ENCODE data around the gene GARS1. TPM values are rescaled to one million over a fixed set of nuclear protein-coding genes. Genes with fewer than 3 reads are reported as not detected.
"Not testable (repeated sequence)": the region's sequence is repeated elsewhere in the genome, so short reads cannot be mapped to it uniquely, and the experiment has no call there.

Gene GARS1
- total RNA-seq, 1 donor from 2014 or later: 56.3 TPM

DNA sequence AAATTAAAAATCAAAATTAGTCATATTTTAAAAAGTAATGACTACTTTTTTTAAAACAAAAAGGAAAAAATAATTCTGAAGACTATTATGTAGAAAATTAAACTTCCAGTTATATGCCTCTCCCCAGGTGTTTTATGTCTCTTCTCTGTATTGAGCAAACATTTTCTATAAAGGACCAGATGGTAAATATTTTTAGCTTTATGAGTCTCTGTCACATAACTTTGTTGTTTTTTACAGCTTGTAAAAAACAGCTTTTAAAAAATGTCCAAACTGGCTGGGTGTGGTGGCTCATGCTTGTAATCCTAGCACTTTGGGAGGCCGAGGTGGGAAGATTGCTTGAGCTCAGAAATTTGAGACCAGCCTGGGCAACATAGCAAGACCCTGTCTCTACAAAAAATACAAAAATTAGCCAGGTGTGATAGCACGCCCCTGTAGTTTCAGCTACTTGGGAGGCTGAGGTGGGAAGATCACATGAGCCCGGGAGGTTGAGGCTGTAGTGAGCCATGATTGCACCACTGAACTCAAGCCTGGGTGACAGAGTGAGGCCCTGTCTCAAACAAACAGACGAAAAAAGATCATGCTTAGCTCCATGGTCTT lies 23.5 kb downstream of the GARS1 start:
- FAIRE-seq (peak; percentile 21), DNase-seq (ENCODE audit: low spot score in 2 of 2) (no peak)

- no peak for FAIRE-seq
- DNase-seq (ENCODE audit: low spot score in 2 of 2): no peak
These were observed 24.3 kb downstream of the GARS1 start for GRCh38 chr7:30618961-30619360.

GRCh38 chr7:30625283-30625682 lies 30.6 kb downstream of the GARS1 start:
- no peak for FAIRE-seq
- DNase-seq (ENCODE audit: low spot score in 2 of 2): no peak

DNA sequence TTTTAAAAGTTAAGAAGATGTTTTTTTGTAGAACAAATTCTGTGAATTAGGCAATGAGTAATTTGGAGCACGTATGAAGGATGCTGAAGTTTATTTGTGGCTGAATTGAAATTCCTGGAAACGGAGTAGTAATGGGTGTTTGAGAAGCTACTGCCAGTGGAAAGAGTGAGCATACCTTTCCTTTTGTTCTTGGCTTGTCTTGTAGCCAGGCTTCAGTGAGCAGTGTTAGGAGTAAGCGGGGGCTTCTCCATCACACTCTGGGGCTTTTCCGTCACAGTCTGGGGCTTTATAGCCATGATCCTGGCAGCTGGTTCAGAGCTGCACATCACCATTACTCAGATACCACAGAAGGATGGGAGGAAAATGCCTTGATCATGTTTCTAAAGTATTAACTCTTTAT lies 32.3 kb downstream of the GARS1 start:
- no peak for FAIRE-seq
- DNase-seq (ENCODE audit: low spot score in 2 of 2): no peak

DNA sequence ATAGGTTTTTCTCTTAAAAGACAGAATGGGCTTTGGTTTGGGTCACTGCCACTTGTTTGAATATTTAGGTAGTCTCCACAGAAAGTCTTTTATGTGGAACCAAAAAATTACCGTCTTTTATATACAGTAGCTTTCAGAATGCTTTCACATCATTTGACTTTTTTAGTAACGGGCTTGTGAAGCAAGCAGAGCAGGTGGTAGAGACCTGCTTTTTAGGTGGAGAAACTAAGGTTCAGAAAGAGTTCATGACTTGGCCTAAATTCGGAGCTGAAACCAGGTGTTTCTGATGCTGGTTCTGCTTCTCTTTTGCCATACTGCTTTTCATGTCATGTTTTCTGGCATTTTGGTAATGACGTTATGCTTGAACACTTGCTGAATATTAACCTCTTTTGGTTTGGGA lies 36.3 kb downstream of the GARS1 start:
- no peak for FAIRE-seq
- no peak for DNase-seq (ENCODE audit: low spot score in 2 of 2)

DNA sequence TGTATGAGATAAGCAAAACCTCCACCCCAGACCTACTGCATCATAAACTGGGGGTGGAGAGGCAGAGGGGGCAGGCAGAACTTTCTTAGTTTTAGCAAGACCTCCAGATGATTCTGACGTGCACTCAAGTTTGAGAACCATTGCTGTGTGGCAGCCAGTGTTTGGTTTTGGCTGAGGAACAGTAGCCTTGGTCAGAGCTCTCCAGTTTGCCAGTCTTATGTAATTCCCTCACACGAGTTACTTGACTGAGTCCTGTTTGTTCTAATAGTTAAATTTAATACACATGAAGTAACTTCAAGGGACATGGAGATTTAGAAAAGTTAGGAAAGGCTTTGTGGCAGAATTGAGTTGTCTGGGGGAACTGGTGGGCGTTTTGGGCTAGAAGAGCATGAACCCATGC lies 38.5 kb downstream of the GARS1 start:
- FAIRE-seq (no peak), DNase-seq (ENCODE audit: low spot score in 2 of 2) (no peak)

DNA sequence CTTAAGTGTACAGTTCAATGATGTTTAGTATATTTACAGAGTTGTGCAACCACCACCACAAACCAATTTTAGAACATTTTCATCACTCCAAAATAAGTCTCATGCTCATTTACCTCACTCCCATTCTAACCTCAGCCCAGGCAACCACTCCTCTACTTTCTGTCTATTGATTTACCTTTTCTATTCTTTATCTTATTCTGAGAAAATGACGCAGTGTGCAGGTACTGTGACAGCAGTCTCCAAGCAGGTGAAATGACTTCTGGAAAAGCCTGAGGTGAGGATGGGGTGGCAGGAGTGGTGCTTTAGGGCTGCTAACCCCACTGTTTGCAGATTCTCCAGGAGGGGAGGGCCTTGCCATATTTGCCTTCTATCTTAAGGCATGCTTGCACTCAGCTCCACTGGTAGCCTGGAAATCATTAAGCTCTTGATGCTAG lies 39.5 kb downstream of the GARS1 start:
- DNase-seq (ENCODE audit: low spot score in 2 of 2) (no peak), FAIRE-seq (no peak)

- no peak for DNase-seq (ENCODE audit: low spot score in 2 of 2)
- no peak for FAIRE-seq
These were observed 40.0 kb downstream of the GARS1 start for GRCh38 chr7:30634634-30635201.

- DNase-seq (ENCODE audit: low spot score in 2 of 2): no peak
- FAIRE-seq: no peak
These were observed 41.1 kb downstream of the GARS1 start for GRCh38 chr7:30635798-30636197.

- not testable (repeated sequence) for FAIRE-seq; DNase-seq (ENCODE audit: low spot score in 2 of 2)
These were observed 47.6 kb downstream of the GARS1 start for GRCh38 chr7:30642322-30642721.

- no peak for FAIRE-seq
- DNase-seq (ENCODE audit: low spot score in 2 of 2): no peak
These were observed 48.1 kb downstream of the GARS1 start for GRCh38 chr7:30642789-30643188.

GRCh38 chr7:30644286-30644955 lies 49.7 kb downstream of the GARS1 start:
- no peak for FAIRE-seq
- peak in 1 of 2 donors; percentile 6 for DNase-seq (ENCODE audit: low spot score in 2 of 2)

DNA sequence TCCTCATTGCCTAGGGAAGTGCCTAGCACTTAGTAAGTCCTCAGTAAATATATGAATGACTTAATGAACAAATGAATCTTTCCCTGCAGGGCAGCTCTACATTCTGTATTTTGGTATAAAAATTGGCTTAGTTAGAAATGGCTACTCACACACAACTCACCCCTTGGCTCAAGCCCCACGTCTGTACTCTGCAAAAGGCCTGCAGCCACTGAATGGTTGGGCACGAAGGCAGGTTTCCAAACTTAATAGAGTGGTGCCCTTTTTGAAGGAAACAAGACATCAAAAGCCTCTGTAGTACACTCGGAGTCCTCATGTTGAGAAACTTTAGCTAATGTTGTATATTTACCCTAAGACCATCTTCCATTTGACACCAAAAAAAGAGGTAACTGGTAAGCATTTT lies 51.0 kb downstream of the GARS1 start:
- FAIRE-seq (no peak), DNase-seq (ENCODE audit: low spot score in 2 of 2) (peak in 1 of 2 donors; percentile 2)

- no peak for FAIRE-seq
- no peak for DNase-seq (ENCODE audit: low spot score in 2 of 2)
These were observed 51.5 kb downstream of the GARS1 start for GRCh38 chr7:30646154-30646553.

- DNase-seq (ENCODE audit: low spot score in 2 of 2) (no peak), FAIRE-seq (no peak)
These were observed 53.1 kb downstream of the GARS1 start for GRCh38 chr7:30647589-30648364.

DNA sequence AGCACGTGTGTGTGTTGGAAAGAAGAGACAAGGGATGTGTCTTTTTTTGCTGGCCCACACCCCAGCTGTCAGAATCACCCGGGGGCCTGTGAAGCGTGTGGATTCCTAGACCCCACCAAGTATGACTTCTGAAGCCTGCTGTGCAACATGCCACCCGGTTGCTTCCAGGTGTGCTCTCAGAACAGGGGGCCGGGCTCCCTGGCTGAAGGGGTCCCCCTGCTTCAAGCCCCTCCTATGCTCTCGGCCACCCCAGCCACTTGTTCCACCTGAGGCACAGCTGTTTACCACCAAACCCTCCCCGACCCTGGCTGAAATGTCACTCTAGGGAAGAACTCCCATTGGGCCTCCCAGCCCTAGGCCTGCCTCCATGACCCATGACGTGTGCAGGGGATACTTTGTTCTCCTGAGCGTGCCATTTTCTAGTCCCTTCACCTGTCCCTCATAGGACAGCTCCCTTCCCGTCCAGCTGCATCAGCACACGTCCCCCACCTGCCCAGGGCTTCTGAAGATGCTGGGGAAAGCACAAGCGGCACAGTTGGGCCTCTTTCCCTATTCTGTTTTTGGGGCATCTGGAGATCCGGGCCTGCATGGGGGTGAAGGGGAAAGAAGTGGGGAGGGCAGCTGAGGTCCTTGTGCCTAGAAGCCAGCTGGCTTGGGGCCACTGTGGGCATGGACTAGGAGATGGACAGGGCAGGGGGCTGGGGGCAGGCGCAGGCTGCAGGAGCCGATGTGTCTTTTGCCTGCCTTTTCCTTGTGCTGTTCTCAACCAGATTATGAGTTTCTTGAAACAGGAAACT lies 54.3 kb downstream of the GARS1 start:
- no peak for FAIRE-seq
- DNase-seq (ENCODE audit: low spot score in 2 of 2): no peak

DNA sequence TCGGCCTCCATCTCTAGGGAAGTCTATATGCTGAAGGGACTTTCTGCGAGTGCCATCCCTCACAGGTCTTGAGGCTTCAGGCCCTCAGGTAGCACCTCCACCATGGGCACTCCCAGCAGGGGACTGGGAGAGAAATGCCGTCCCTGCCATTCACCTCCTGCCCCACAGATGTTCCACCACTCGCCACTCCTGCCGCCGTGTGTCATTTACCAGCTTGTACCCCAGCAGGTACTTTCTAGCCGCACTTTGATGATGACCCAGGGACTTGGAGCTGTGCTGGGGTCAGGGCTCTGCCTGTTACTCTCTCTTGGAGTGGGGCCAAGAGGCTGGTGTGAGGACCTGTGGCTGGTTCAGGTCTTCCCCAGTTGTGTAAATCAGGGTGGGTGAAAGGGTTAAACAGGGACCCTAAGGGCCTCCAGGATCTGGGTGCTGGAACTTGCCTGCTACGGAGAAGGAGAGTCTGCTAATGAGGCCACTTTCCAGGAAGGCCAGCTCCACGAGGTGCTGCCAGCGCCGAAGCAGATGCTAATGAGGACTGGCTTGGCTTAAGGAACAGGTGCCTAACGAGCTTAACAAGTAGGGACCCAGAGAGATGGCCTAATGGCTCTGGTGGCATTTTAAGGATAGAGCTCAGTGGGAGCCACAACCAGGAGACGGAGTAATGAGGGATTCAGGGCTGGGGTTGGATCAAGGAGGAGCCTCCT lies 55.2 kb downstream of the GARS1 start:
- DNase-seq (ENCODE audit: low spot score in 2 of 2): no peak
- FAIRE-seq: no peak

GRCh38 chr7:30650421-30650808 lies 55.7 kb downstream of the GARS1 start:
- FAIRE-seq: no peak

DNA sequence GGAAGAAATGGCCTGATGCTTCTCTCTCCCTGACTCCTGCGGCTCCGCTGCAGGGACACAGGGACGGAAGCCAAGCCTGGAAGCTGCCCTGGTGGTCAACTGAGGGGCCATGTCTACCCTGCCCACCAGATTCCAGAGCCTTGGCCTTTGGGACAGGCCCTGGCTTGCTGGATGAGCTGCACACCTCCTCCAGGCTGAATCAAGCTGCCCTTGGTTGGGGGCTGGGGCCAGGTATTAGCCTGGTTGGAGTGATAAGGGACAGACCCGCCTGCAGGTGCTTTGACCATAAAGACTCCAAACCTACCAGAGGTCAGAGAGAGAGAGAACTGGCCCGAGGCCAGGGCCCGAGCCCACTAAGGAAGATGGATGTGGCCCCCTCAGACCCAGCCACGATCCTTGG lies 57.5 kb downstream of the GARS1 start:
- DNase-seq (ENCODE audit: low spot score in 2 of 2) (no peak), FAIRE-seq (no peak)

More at GRCh38 chr7:30650421-30650808, 55.7 kb downstream of the GARS1 start:
- no peak for DNase-seq (ENCODE audit: low spot score in 2 of 2)

Data from frontal cortex (tissue), 4 donors.